RCC 7860 (cell line): ENCODE measurements around the gene PUS7L.
"Not testable (repeated sequence)": the region's sequence is repeated elsewhere in the genome, so short reads cannot be mapped to it uniquely, and the experiment has no call there.

Source experiments
- DNase-seq: peaks from one replicate; pipeline ENCODE4 v3.0.0-alpha.2; 2015; ENCODE audit warnings: low spot score
- FAIRE-seq: peaks from 2 replicates; lab custom pipeline; 2012; peaks lifted over from hg19 to GRCh38; lab: Jason Lieb, UNC

Gene PUS7L

DNA sequence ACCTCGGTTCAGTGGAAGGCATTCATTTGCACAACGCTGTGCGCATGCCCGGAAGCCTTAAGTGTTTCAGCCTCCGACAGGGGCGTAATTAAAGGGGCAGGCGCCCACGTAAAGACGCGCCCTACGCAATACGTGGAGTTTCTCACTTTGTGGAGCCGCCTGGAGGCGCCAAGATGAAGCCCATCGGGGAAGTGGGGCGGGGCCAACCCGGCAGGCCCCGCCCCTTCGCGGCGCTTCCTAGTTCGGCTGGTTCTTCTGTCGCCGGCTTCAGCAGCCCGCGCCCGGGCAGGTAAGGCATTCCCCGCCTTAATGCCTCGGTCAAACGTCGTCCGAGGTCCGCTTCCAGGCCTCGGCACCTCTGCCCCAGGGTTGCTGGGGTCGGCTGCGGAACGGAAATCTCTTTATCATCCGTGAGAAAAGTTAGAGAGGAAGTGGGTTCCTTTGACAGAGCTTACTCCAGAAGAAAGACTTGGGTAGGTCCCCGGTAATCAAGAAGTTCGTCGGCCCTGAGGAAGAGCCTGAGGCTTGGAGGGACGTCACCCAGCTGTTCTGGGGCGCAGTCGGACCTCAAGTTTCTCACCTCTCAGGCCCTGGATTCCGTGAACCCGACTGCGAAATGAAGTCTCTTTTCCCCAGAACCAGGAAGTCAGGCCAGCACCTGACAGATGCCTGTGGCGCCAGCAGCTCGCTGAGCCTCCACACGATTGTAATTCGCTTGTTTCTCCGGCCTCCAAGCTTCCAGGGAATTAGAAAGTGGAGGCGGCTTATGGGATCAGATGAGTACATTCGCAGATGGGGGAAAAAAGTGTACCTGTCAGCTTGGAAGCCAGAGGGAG, at the start of gene PUS7L, which contains the start of gene IRAK4:
Gene PUS7L (minus strand): TSS at position 63 of the 836 bp plus-strand sequence. CDS start 3,545 bp downstream, outside the sequence.
Gene IRAK4 (plus strand): TSS at position 224 of the 836 bp plus-strand sequence. CDS start 9,161 bp downstream, outside the sequence.
- FAIRE-seq (peak; percentile 76), DNase-seq (peak; percentile 88)

GRCh38 chr12:43807386-43807785, 48.8 kb upstream of the PUS7L start:
- FAIRE-seq = no peak
- no peak for DNase-seq

DNA sequence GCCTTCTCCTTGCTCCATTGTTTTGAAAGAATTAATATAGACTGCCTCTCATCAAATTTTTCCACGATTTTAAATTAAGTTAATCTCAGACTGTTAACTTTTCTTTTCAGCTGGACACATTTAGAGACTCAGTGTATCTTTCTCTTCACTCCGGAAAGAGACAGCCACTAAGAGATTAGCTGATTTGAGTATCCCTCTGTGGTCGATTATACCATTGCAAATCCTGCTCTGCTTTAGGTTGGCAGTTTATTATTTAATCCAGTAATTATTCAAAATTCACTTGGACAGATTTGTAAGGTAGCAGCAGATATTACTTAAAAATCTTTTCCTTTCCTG, 48.1 kb upstream of the PUS7L start:
- DNase-seq (no peak), FAIRE-seq (no peak)

DNA sequence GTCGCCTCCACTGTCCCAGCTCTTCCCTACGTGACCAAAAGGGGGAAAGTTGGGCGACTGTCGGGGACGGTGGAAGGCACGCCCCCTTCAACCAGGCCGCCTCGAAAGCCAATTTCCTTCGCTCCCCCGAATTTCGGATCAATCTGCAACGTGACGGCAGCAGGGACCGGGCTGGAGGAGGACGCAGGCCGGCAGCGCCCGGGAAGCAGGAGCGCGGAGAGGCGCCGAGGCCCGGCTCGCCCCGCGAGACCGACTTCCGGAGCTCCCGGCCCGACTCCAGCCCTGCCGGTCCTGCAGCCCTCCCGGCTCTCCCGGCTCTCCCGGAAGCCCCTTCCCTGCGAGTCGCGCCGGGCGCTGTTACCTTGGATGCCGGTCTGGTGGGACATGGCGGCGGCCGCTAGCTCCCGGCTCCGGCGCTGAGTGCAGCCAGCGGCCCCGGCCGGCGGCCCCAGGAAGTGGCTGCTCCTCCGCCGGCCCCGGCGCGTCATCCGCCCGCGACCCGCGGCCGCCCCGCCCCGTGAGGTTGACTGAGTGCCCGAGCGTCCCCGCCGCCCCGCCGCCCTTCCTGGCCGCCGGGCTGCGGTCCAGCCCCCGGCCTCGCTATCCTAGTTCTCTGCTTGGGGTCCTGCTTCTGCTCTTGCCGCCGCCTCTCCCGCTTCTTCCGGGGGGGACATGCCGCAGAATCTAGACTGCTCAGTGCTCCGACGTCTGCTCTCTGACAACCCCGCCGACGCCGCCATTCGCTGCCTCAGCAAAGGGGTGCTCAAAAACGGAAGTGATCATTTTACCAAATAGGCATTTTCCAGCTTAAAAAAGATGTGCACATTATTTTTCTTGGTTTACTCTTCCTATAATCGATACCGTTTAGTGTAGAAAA, 47.5 kb upstream of the PUS7L start, which contains the start of gene TWF1:
Gene TWF1 (minus strand): TSS at position 458 of the 877 bp plus-strand sequence. CDS start 72 bp downstream, at position 386.
- no peak for FAIRE-seq
- DNase-seq = peak; percentile 48

GRCh38 chr12:43805149-43805859, 46.7 kb upstream of the PUS7L start:
- DNase-seq (no peak), FAIRE-seq (no peak)

GRCh38 chr12:43797561-43798217, 39.1 kb upstream of the PUS7L start:
- FAIRE-seq (no peak), DNase-seq (no peak)

GRCh38 chr12:43795716-43796280, 37.2 kb upstream of the PUS7L start:
- FAIRE-seq (no peak), DNase-seq (no peak)

DNA sequence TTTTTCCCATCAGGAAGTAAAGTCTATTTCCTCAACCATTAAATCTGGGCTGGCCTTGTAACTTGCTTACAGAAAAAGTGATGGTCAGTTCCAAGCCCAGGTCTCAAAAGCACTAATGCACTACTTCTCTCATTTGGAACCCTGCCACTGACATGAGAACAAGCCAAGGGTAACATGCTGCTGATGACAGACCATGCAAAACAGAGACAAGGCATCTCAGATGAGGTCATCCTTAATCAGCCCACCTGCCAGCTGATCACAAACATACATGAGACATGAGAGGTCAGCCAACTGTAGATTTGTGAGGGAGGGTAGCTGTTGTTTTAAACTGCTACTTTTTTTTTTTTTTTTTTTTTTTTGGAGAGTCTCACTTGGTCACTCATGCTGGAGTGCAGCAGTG, 31.4 kb upstream of the PUS7L start:
- no peak for FAIRE-seq
- DNase-seq = peak; percentile 5

DNA sequence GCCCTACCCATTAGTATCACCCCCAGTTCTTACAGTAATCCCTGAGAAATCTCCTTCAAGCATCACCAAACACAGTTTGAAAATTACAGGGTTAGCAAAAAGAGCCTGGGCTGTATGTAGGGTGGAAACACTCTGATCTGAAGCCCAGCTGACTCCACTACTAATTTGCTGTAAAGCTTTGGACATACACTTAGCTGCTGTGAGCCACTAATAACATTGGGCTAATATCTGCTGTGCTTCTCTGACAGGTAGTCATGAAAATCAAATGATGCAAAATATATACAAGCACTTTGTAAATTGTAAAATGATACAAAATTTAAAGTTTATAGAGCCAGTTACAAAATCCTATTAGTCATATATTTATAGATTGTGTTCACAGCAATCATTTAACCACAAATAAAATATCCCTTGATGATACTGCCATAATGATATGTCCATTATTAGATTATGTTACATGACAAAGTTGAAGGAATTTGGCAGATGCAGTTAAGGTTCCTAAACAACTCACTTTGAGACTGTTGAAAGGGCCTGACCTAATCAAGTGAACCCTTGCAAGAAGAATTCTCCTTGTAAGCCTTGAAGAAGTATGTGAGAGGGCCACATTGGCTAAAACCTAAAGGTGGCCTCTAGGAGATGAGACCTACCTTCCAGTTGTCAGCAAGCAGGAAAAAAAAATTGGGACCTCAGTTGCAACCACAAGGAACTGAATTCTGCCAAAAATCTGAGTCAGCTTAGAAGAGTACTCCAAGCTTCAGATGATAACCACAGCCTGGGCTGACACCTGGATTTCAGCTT, 28.5 kb upstream of the PUS7L start:
- FAIRE-seq = no peak
- DNase-seq = no peak

GRCh38 chr12:43776498-43776897, 17.9 kb upstream of the PUS7L start:
- peak; percentile 16 for DNase-seq
- peak; percentile 33 for FAIRE-seq

DNA sequence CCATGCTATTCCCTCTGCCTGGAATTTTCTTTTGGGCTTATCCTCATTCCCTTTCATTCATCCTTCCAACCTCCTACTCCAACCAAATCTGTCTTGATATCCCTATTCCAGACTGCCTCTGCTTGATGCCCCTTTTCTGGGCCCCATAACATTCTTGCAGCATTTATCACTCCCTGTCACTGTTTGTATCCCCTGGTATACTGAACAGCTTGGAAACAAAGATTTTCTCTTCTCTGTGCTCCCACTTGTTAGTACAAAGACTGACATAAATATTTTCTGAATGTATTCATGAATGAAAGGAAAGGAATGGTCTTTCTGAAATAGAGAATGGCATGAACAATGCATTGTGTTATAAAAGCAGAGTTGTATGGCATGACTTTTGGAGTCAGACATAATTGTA, 7.7 kb upstream of the PUS7L start:
- DNase-seq = no peak
- FAIRE-seq = no peak

- no peak for FAIRE-seq
- DNase-seq = no peak
Observed at GRCh38 chr12:43764528-43764927, 5.9 kb upstream of the PUS7L start.

DNA sequence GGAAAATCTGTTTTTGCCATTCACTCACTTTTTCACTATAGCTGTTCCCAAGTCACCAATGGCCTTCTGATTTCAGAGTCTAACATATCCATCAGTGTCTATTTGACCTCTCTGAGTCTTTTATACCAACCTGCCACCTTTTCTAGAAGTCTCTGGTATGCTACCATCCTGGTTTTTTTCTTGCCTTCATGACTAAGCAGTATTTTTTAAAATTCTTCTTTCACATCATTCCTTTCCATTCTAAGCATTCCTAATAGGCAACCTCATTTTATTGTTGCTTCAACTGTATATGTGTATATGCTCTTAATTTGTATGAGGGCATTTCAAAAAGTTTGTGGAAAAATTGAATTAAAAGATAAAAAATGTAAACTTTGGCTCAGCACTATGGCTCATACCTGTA, 5.2 kb upstream of the PUS7L start:
- no peak for DNase-seq
- no peak for FAIRE-seq

DNA sequence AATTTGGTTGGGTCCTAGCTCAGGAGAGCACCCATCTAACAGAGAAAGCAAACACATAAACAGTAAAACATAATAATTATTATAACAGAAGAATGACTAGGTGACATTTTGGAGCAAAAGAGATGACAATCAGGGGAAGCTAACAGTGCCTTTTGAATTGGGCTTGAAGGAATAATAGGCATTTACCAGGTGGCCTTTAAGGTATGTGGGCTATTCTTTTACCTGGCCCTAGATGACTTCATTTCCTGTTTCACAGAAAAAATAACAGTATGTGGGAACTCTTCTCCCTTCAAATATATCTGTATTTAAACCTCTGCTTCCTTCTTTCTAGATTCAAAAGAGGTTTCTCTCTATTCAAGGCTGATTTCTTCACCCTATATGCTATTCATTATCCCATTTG, 4.0 kb upstream of the PUS7L start:
- no peak for FAIRE-seq

DNA sequence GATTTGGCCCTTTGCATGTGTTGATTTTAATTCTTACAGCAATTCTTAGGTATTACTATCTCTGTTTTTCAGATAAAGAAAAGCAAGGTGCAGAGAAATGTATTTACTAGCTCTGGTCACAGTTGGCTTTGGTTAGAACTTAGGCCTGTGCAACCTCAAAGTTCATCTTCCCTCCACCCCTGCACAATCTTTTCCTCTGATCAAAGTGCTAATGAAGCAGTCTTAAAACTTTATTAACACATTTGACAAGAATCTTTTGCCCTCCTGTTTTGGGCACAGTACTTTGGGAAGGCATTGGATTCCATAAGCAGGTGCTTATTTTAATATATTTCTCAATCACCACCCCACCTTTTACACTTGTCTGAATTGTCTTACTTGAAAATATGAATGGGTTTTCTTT, 2.9 kb upstream of the PUS7L start:
- DNase-seq (no peak), FAIRE-seq (no peak)

More for the DNA sequence above, 4.0 kb upstream of the PUS7L start:
- DNase-seq = no peak

GRCh38 chr12:43760396-43760795, 1.8 kb upstream of the PUS7L start:
- DNase-seq (no peak), FAIRE-seq (no peak)

GRCh38 chr12:43758247-43758727, 303 bp downstream of the PUS7L start:
- peak; percentile 9 for DNase-seq
- FAIRE-seq = no peak

GRCh38 chr12:43754015-43754414, 4.6 kb downstream of the PUS7L start:
- FAIRE-seq (no peak), DNase-seq (no peak)

DNA sequence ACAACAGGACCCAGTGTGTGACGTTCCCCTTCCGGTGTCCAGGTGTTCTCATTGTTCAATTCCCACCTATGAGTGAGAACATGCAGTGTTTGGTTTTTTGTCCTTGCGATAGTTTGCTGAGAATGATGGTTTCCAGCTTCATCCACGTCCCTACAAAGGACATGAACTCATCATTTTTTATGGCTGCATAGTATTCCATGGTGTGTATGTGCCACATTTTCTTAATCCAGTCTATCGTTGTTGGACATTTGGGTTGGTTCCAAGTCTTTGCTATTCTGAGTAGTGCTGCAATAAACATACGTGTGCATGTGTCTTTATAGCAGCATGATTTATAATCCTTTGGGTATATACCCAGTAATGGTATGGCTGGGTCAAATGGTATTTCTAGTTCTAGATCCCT, 7.2 kb downstream of the PUS7L start:
- not testable (repeated sequence) for DNase-seq, FAIRE-seq
